ENCODE data around the gene PLSCR3.

DNA sequence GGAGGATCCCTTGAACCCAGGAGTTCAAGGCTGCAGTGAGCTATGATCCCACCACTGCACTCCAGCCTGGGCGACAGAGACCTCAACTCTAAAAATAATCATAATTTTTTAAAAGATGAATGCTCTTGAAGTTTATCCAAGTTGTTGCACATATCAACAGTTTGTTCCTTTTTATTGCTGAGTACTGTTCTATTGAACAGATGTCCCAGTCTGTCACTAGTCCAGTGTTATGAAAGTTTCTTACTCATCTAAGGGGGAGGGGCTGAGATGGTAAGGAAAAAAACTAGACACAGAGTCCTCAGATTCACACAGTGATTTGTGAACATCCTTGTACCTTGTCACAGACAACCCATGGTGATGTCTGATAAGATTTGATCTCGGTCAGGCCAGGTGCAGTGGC, 54.1 kb downstream of the PLSCR3 start:
- TF ChIP-seq, protein P1, sequence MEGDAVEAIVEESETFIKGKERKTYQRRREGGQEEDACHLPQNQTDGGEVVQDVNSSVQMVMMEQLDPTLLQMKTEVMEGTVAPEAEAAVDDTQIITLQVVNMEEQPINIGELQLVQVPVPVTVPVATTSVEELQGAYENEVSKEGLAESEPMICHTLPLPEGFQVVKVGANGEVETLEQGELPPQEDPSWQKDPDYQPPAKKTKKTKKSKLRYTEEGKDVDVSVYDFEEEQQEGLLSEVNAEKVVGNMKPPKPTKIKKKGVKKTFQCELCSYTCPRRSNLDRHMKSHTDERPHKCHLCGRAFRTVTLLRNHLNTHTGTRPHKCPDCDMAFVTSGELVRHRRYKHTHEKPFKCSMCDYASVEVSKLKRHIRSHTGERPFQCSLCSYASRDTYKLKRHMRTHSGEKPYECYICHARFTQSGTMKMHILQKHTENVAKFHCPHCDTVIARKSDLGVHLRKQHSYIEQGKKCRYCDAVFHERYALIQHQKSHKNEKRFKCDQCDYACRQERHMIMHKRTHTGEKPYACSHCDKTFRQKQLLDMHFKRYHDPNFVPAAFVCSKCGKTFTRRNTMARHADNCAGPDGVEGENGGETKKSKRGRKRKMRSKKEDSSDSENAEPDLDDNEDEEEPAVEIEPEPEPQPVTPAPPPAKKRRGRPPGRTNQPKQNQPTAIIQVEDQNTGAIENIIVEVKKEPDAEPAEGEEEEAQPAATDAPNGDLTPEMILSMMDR (IDR thresholded peaks at IDR 0.05), result no peak
- no peak for TF ChIP-seq POLR2A (IDR thresholded peaks at IDR 0.05)

Data from right lobe of liver (tissue), 4 donors.